Effector memory CD8-positive, alpha-beta T cell (primary cell): ENCODE measurements around the gene MTRF1.
A peak's percentile ranks its signal among the peaks of the same experiment; 100 is the strongest.

Experiments used
- ATAC-seq: fragments of 150-1000 bp; cut with Tn5 transposase; replicated peaks from 2 replicates; pipeline ENCODE4 v1.10.0; 2021; ENCODE audit warnings: mild to moderate bottlenecking, moderate library complexity
- DNase-seq, 3 experiments: peaks; one replicate each; pipeline ENCODE4 v3.0.0; 2021
- H3K27ac Mint-ChIP-seq, 2 donors: one replicate each; pipeline ENCODE4 v1.8.0; 2022; ENCODE audit warnings: mild to moderate bottlenecking in 2 of 2, mixed read lengths in 2 of 2, moderate library complexity in 2 of 2
- H3K27me3 Mint-ChIP-seq, 2 donors: one replicate each; pipeline ENCODE4 v1.8.0; 2022; ENCODE audit warnings: mixed read lengths in 2 of 2
- H3K36me3 Mint-ChIP-seq: one replicate; pipeline ENCODE4 v1.8.0; 2022; ENCODE audit warnings: mild to moderate bottlenecking, moderate library complexity, mixed read lengths; ENCODE audit not compliant: insufficient read depth
- H3K4me1 Mint-ChIP-seq, 2 donors: one replicate each; pipeline ENCODE4 v1.8.0; 2022; ENCODE audit warnings: low read depth in 2 of 2, mixed read lengths in 2 of 2
- H3K4me3 Mint-ChIP-seq, 2 donors: one replicate each; pipeline ENCODE4 v1.8.0; 2022; ENCODE audit warnings: mild to moderate bottlenecking in 2 of 2, mixed read lengths in 2 of 2, moderate library complexity in 2 of 2
- H3K9me3 Mint-ChIP-seq, 2 donors: one replicate each; pipeline ENCODE4 v1.8.0; 2022; ENCODE audit warnings: mixed read lengths in 2 of 2
- total RNA-seq, 9 experiments: gene quantifications; one replicate each; lab custom pipeline; 2026; lab: John Stamatoyannopoulos, UW

Gene MTRF1, protein sequence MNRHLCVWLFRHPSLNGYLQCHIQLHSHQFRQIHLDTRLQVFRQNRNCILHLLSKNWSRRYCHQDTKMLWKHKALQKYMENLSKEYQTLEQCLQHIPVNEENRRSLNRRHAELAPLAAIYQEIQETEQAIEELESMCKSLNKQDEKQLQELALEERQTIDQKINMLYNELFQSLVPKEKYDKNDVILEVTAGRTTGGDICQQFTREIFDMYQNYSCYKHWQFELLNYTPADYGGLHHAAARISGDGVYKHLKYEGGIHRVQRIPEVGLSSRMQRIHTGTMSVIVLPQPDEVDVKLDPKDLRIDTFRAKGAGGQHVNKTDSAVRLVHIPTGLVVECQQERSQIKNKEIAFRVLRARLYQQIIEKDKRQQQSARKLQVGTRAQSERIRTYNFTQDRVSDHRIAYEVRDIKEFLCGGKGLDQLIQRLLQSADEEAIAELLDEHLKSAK
- total RNA-seq = 18.1 to 39.6 (median 24.2) reads per million in 9 experiments

DNA sequence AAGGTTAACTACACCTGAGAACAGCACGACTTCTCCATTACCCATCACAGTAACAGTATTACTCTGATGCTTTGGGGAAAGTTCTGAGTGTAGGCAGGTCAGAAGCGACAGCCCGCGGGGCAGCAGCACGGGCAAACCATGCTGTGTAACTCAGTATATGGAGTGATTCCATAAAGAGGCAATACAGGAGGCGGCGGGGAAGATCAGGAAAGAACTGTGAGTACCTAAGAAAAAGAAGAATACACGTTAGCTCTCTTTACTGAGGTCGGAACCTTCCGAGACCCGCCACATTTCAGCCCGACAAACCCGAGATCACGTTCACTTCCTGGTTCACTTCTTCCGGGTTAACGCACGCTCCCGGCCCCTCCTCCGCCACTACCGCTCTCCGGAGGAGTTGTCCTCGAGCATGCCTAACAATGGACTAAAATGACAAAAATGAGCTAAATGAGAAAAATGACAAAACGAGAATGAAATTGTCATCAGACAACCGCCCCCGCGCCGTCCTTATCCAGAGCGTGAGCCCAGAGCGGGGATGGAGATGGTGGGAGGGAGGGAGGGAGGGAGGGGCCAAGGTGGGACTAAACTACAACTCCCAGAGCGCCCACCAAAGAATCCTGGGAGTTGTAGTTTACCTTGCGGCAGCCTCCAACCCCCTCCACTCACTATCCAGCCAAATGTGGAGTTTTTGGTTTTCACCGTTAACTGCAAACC lies at the start of gene MTRF1:
TSS of gene MTRF1 (minus strand) at position 316 of the 711 bp plus-strand sequence. CDS start 2,669 bp downstream, outside the sequence.
- DNase-seq (peak; percentile 70 to 86 (median 70)), ATAC-seq (peak; percentile 92)
- Mint-ChIP-seq H3K27me3 (no peaks in the 10 kb centered on the region), H3K36me3 (peaks cover 14% of the 10 kb centered on the region), H3K9me3 (no peaks in the 10 kb centered on the region), H3K4me3 (peak within 1 kb of the TSS; percentile 92 to 96), H3K27ac (peak within 1 kb of the TSS; percentile 94 to 96), H3K4me1 (peaks cover 5 to 15% of the 10 kb centered on the region in 2 donors)

DNA sequence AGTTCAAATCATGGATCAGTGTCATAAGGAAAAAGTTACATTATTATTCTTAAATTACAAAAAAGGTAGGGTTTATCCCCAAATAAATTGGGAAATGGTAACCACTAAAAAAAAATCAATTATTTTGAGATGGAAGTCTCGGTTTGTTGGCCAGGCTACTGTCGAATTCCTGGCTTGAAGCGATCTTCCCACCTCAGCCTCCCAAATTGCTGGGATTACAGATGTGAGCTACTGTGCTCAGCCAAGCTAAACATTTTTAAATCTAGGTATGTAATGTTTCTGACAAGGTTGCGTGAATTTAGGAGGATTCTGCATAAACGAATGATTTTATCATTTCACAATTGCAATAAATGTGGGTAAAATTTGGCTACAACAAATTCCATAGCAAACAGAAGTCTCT lies 49.7 kb upstream of the MTRF1 start:
- H3K4me1 Mint-ChIP-seq = peaks cover 25 to 34% of the 10 kb centered on the region in 2 donors
- peak overlapping the region in 1 of 2 donors; percentile 95 for H3K27ac Mint-ChIP-seq
- H3K4me3 Mint-ChIP-seq = peak overlapping the region; percentile 7 to 96

DNA sequence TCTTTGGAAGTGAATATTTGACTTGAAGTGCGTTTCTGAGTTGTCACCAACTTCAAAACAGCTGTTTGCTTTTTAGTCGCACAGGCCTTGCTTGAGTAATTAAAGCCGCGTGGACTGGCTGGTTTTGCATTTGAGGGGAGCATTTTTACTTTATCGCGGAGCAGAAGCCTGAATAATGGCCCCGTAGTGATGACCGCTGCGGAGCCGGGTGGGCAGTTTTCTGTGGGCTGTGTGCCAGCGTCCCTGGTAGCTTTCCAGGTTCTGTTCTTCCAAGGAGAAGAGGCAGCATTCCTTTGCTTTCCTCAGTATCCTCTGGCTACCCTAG lies 48.8 kb upstream of the MTRF1 start:
- H3K4me1 Mint-ChIP-seq = peaks cover 23 to 30% of the 10 kb centered on the region in 2 donors
- H3K27me3 Mint-ChIP-seq = no peaks in the 10 kb centered on the region
- H3K27ac Mint-ChIP-seq = peak overlapping the region; percentile 95
- DNase-seq (no peak), ATAC-seq (no peak)
- no peaks in the 10 kb centered on the region for H3K9me3 Mint-ChIP-seq
- peak overlapping the region; percentile 95 to 96 for H3K4me3 Mint-ChIP-seq
- peaks cover 22% of the 10 kb centered on the region for H3K36me3 Mint-ChIP-seq

More for the DNA sequence above, 49.7 kb upstream of the MTRF1 start:
- no peak for ATAC-seq
- H3K9me3 Mint-ChIP-seq = no peaks in the 10 kb centered on the region
- DNase-seq = no peak
- H3K27me3 Mint-ChIP-seq = no peaks in the 10 kb centered on the region
- H3K36me3 Mint-ChIP-seq = peaks cover 22% of the 10 kb centered on the region

DNA sequence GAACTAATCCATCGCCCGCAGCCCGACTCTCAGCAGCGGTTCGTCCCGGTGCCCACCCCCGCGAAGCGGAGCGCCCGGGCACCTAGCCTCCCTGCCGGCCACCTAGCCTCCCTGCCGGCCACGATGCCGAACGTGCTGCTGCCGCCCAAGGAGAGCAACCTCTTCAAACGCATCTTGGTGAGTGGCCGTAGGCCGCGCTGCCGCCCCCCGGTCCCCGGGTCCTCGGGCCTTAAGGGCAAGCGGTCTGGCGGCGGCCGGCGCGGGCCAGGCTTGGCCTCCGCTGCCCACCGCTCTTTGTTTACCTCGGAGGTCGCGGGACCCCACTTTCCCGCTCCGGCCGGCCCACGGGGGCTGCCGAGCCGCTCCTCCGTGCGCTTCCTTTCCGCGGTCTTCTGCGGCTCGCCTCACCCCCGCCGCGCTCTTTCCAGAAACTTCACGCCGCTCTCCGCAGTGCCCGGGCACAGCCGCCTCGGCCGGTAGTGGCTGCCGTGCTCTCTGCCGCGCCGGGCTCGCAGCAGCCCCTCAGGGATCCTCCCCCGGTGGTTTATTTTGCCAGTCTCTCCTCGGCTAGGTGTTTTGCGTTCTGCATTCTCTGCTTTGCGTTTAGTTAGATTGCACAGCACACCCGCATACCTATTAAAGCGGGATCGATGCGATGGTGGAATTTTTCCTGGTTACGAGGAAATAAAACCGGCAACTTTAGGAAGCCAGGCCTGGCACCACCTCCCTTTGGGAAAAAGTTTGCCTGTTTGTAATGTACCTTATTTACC lies 48.2 kb upstream of the MTRF1 start:
- Mint-ChIP-seq H3K36me3 (peaks cover 22% of the 10 kb centered on the region), H3K4me1 (peaks cover 20 to 25% of the 10 kb centered on the region in 2 donors), H3K9me3 (no peaks in the 10 kb centered on the region), H3K4me3 (peak overlapping the region; percentile 95 to 96), H3K27me3 (no peaks in the 10 kb centered on the region), H3K27ac (peak overlapping the region; percentile 95)
- DNase-seq (peak; percentile 44 to 54 (median 45)), ATAC-seq (peak; percentile 66)

DNA sequence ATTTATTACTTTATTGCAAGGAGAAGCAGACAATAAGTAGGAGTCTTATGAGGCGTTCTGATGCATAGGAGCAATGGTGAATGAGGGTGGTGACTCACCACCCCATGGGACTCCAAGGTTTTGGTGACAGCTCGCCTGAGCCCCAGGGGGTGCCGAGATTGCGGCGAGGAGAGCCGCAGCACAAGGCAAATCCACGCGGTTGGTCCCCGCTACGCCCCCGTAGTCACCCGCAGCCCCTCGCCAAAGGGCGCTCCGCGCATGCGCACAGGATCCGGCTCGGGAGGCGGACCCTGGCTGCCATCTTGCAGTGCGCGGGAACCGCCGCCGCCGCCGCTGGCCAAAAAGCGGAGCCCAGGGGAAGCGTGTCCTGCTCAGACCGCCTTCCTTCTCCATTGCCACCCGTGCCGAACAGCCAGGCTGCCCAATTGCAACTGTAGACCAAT lies 47.6 kb upstream of the MTRF1 start, which contains the start of gene NAA16:
TSS of gene NAA16 (plus strand) at position 305 of the 443 bp plus-strand sequence. CDS start 262 bp downstream, outside the sequence.
- Mint-ChIP-seq H3K36me3 (peaks cover 22% of the 10 kb centered on the region), H3K9me3 (no peaks in the 10 kb centered on the region), H3K4me1 (peaks cover 20 to 24% of the 10 kb centered on the region in 2 donors), H3K27ac (peak within 1 kb of the TSS; percentile 95), H3K27me3 (no peaks in the 10 kb centered on the region), H3K4me3 (peak within 1 kb of the TSS; percentile 95 to 96)
- peak; percentile 93 to 95 (median 95) for DNase-seq
- ATAC-seq = peak; percentile 86

GRCh38 chr13:41307884-41308640 lies 44.7 kb upstream of the MTRF1 start:
- Mint-ChIP-seq H3K9me3 (no peaks in the 10 kb centered on the region), H3K36me3 (peaks cover 22% of the 10 kb centered on the region), H3K4me3 (no peak overlapping the region), H3K27me3 (no peaks in the 10 kb centered on the region), H3K27ac (no peak overlapping the region), H3K4me1 (peaks cover 3 to 5% of the 10 kb centered on the region in 2 donors)
- DNase-seq (no peak), ATAC-seq (no peak)

GRCh38 chr13:41306271-41307145 lies 43.1 kb upstream of the MTRF1 start:
- H3K9me3 Mint-ChIP-seq = no peaks in the 10 kb centered on the region
- H3K4me1 Mint-ChIP-seq = peaks cover 0 to 3% of the 10 kb centered on the region in 2 donors
- DNase-seq (no peak), ATAC-seq (no peak)
- peaks cover 0 to 1% of the 10 kb centered on the region in 2 donors for H3K27me3 Mint-ChIP-seq
- no peak overlapping the region for H3K4me3 Mint-ChIP-seq
- peaks cover 14% of the 10 kb centered on the region for H3K36me3 Mint-ChIP-seq
- H3K27ac Mint-ChIP-seq = no peak overlapping the region

GRCh38 chr13:41304551-41304950 lies 41.2 kb upstream of the MTRF1 start:
- no peaks in the 10 kb centered on the region for H3K9me3 Mint-ChIP-seq
- DNase-seq (no peak), ATAC-seq (no peak)
- H3K4me3 Mint-ChIP-seq = no peak overlapping the region
- no peak overlapping the region for H3K27ac Mint-ChIP-seq
- H3K36me3 Mint-ChIP-seq = no peaks in the 10 kb centered on the region
- no peaks in the 10 kb centered on the region for H3K4me1 Mint-ChIP-seq
- peaks cover 0 to 9% of the 10 kb centered on the region in 2 donors for H3K27me3 Mint-ChIP-seq

- H3K4me1 Mint-ChIP-seq = no peaks in the 10 kb centered on the region
- ATAC-seq = no peak
- no peak for DNase-seq
- peaks cover 0 to 9% of the 10 kb centered on the region in 2 donors for H3K27me3 Mint-ChIP-seq
- H3K9me3 Mint-ChIP-seq = no peaks in the 10 kb centered on the region
- H3K4me3 Mint-ChIP-seq = no peak overlapping the region
- peak overlapping the region in 1 of 2 donors; percentile 56 for H3K27ac Mint-ChIP-seq
- H3K36me3 Mint-ChIP-seq = no peaks in the 10 kb centered on the region
These were observed 39.4 kb upstream of the MTRF1 start for GRCh38 chr13:41302743-41303142.

- Mint-ChIP-seq H3K27me3 (peaks cover 0 to 9% of the 10 kb centered on the region in 2 donors), H3K27ac (no peak overlapping the region), H3K9me3 (no peaks in the 10 kb centered on the region), H3K4me3 (no peak overlapping the region), H3K36me3 (no peaks in the 10 kb centered on the region), H3K4me1 (no peaks in the 10 kb centered on the region)
- ATAC-seq = no peak
- DNase-seq = no peak
These were observed 36.1 kb upstream of the MTRF1 start for GRCh38 chr13:41299316-41300094.

GRCh38 chr13:41296879-41297646 lies 33.7 kb upstream of the MTRF1 start:
- Mint-ChIP-seq H3K4me1 (no peaks in the 10 kb centered on the region), H3K9me3 (no peaks in the 10 kb centered on the region), H3K27ac (no peak overlapping the region), H3K36me3 (no peaks in the 10 kb centered on the region), H3K4me3 (no peak overlapping the region), H3K27me3 (peaks cover 0 to 9% of the 10 kb centered on the region in 2 donors)
- no peak for DNase-seq
- ATAC-seq = no peak
